H9 (cell line): ENCODE results near the gene EFNA3. TPM values are rescaled to one million over a fixed set of nuclear protein-coding genes. Genes with fewer than 3 reads are reported as not detected.

ENCODE experiments used
- DNase-seq: peaks from one replicate; pipeline ENCODE4 v3.0.0-alpha.2; 2017
- H2AFZ ChIP-seq: one replicate; pipeline ENCODE4 v1.6.1; 2013; ENCODE audit warnings: mild to moderate bottlenecking, low read length, control low read depth, moderate library complexity
- H2AK5ac ChIP-seq: 2 replicates; pipeline ENCODE4 v1.6.1; 2013; ENCODE audit warnings: low read length, control low read depth, mixed read lengths; ENCODE audit not compliant: insufficient read length
- H2BK120ac ChIP-seq: one replicate; pipeline ENCODE4 v1.6.1; 2013; ENCODE audit warnings: low read depth, mild to moderate bottlenecking, low read length, control low read depth, inconsistent platforms; ENCODE audit not compliant: poor library complexity, severe bottlenecking
- H2BK12ac ChIP-seq: 2 replicates; pipeline ENCODE4 v1.6.1; 2013; ENCODE audit warnings: low read length, control low read depth, mixed read lengths, low read depth; ENCODE audit not compliant: insufficient read length
- H2BK15ac ChIP-seq: 2 replicates; pipeline ENCODE4 v1.6.1; 2013; ENCODE audit warnings: low read depth, low read length, control low read depth
- H2BK20ac ChIP-seq: one replicate; pipeline ENCODE4 v1.6.1; 2013; ENCODE audit warnings: low read depth, mild to moderate bottlenecking, low read length, control low read depth, inconsistent platforms; ENCODE audit not compliant: poor library complexity, severe bottlenecking
- H2BK5ac ChIP-seq: 2 replicates; pipeline ENCODE4 v1.6.1; 2013; ENCODE audit warnings: low read length, control low read depth, mixed read lengths; ENCODE audit not compliant: insufficient read length
- H3K14ac ChIP-seq: 2 replicates; pipeline ENCODE4 v1.6.1; 2013; ENCODE audit warnings: low read length, control low read depth; ENCODE audit not compliant: insufficient read depth
- H3K18ac ChIP-seq: 2 replicates; pipeline ENCODE4 v1.6.1; 2013; ENCODE audit warnings: low read depth, mild to moderate bottlenecking, mixed read lengths, low read length, control low read depth; ENCODE audit not compliant: insufficient read length
- H3K23ac ChIP-seq: 2 replicates; pipeline ENCODE4 v1.6.1; 2013; ENCODE audit warnings: low read length, control low read depth, mixed read lengths, low read depth; ENCODE audit not compliant: insufficient read length
- H3K23me2 ChIP-seq: 2 replicates; pipeline ENCODE4 v1.6.1; 2013; ENCODE audit warnings: low read depth, mild to moderate bottlenecking, mixed read lengths, low read length, control low read depth; ENCODE audit not compliant: insufficient read length, poor library complexity, severe bottlenecking
- H3K27ac ChIP-seq: 2 replicates; pipeline ENCODE4 v1.5.1; 2013; ENCODE audit warnings: low read length, control low read depth, mixed read lengths, low read depth; ENCODE audit not compliant: insufficient read length
- H3K27me3 ChIP-seq: 2 replicates; pipeline ENCODE4 v1.6.1; 2013; ENCODE audit warnings: low read length, control low read depth, inconsistent platforms; ENCODE audit not compliant: insufficient read depth
- H3K4ac ChIP-seq: 2 replicates; pipeline ENCODE4 v1.6.1; 2013; ENCODE audit warnings: low read depth, mild to moderate bottlenecking, control low read depth, inconsistent platforms, low read length, moderate library complexity
- H3K4me1 ChIP-seq: 2 replicates; pipeline ENCODE4 v1.6.1; 2013; ENCODE audit warnings: low read length, control low read depth, inconsistent platforms; ENCODE audit not compliant: insufficient read depth
- H3K4me2 ChIP-seq: 2 replicates; pipeline ENCODE4 v1.6.1; 2013; ENCODE audit warnings: low read length, control low read depth, mixed read lengths; ENCODE audit not compliant: insufficient read length, insufficient read depth
- H3K56ac ChIP-seq: 2 replicates; pipeline ENCODE4 v1.6.1; 2013; ENCODE audit warnings: low read depth, mild to moderate bottlenecking, mixed read lengths, low read length, control low read depth; ENCODE audit not compliant: insufficient read length
- H3K79me1 ChIP-seq: 2 replicates; pipeline ENCODE4 v1.6.1; 2013; ENCODE audit warnings: low read depth, mild to moderate bottlenecking, moderate library complexity, low read length, control low read depth, inconsistent platforms; ENCODE audit not compliant: insufficient read depth, poor library complexity, severe bottlenecking
- H3K79me2 ChIP-seq: 2 replicates; pipeline ENCODE4 v1.6.1; 2013; ENCODE audit warnings: low read length, control low read depth, inconsistent platforms; ENCODE audit not compliant: insufficient read depth
- H3K9ac ChIP-seq: 2 replicates; pipeline ENCODE4 v1.6.1; 2013; ENCODE audit warnings: low read length, control low read depth, mixed read lengths; ENCODE audit not compliant: insufficient read length; ENCODE audit errors: extremely low read depth
- H3K9me3 ChIP-seq: one replicate; pipeline ENCODE4 v1.6.1; 2013; ENCODE audit warnings: low read depth, low read length, inconsistent platforms; ENCODE audit not compliant: control insufficient read depth
- H3T11ph ChIP-seq: one replicate; pipeline ENCODE4 v1.6.1; 2013; ENCODE audit warnings: mild to moderate bottlenecking, low read length, control low read depth, inconsistent platforms
- H4K20me1 ChIP-seq: one replicate; pipeline ENCODE4 v1.6.1; 2013; ENCODE audit not compliant: control insufficient read depth, insufficient read length, insufficient read depth
- H4K5ac ChIP-seq: 2 replicates; pipeline ENCODE4 v1.6.1; 2013; ENCODE audit warnings: low read depth, mild to moderate bottlenecking, mixed read lengths, low read length, control low read depth; ENCODE audit not compliant: insufficient read length
- H4K8ac ChIP-seq: replicated peaks from 2 replicates; pipeline ENCODE4 v1.6.1; 2013; ENCODE audit warnings: low read length, control low read depth, mixed read lengths, low read depth; ENCODE audit not compliant: insufficient read length
- H4K91ac ChIP-seq: 2 replicates; pipeline ENCODE4 v1.6.1; 2013; ENCODE audit warnings: low read depth, mild to moderate bottlenecking, moderate library complexity, mixed read lengths, low read length, control low read depth; ENCODE audit not compliant: insufficient read length
- H3K27ac Mint-ChIP-seq, 3 experiments: 2 replicates in 2 of 3; 3 replicates in 1 of 3; pipeline ENCODE4 v1.8.0; 2020 to 2021; ENCODE audit warnings: mixed read lengths in 3 of 3, mild to moderate bottlenecking in 1 of 3, moderate library complexity in 1 of 3
- H3K27me3 Mint-ChIP-seq: 2 replicates; pipeline ENCODE4 v1.8.0; 2021; ENCODE audit warnings: low read depth, mild to moderate bottlenecking, moderate library complexity, mixed read lengths
- H3K36me3 Mint-ChIP-seq, 3 experiments: 2 replicates in 2 of 3; 3 replicates in 1 of 3; pipeline ENCODE4 v1.8.0; 2020 to 2021; ENCODE audit warnings: low read depth in 3 of 3, mixed read lengths in 3 of 3; ENCODE audit not compliant: insufficient read depth in 1 of 3
- H3K4me1 Mint-ChIP-seq, 2 experiments: 2 replicates each; pipeline ENCODE4 v1.8.0; 2020; ENCODE audit warnings: mixed read lengths in 2 of 2
- H3K4me3 Mint-ChIP-seq, 2 experiments: 2 replicates in 1 of 2; 3 replicates in 1 of 2; pipeline ENCODE4 v1.8.0; 2020 to 2021; ENCODE audit warnings: mild to moderate bottlenecking in 2 of 2, mixed read lengths in 2 of 2, moderate library complexity in 1 of 2
- H3K9me3 Mint-ChIP-seq, 2 experiments: 2 replicates in 1 of 2; 3 replicates in 1 of 2; pipeline ENCODE4 v1.8.0; 2020; ENCODE audit warnings: mild to moderate bottlenecking in 2 of 2, mixed read lengths in 2 of 2, moderate library complexity in 1 of 2
- WGBS: extraction: QIAGEN DNeasy Blood & Tissue Kit; methylation state at CpG from one replicate; pipeline ENCODE4 v1.1.7; 2013; ENCODE audit warnings: missing lambda C conversion rate, low lambda C conversion rate, mixed read lengths; ENCODE audit not compliant: insufficient read length; ENCODE audit errors: extremely low coverage; 5-methylcytosine and 5-hydroxymethylcytosine counted together
- total RNA-seq: library from RNA; stranded (reverse); gene quantifications from 2 replicates; pipeline ENCODE4 v1.2.1, GENCODE V29; 2021
- TF ChIP-seq, protein P1 (sequence below): fragments of 200-600 bp; sonication (generic); conservative IDR thresholded peaks from 3 replicates; pipeline ENCODE4 v1.8.0; 2021; ENCODE audit warnings: antibody characterized with exemption, mild to moderate bottlenecking

Gene EFNA3
- total RNA-seq, 1 experiment from 2014 or later: 3.9 TPM

DNA sequence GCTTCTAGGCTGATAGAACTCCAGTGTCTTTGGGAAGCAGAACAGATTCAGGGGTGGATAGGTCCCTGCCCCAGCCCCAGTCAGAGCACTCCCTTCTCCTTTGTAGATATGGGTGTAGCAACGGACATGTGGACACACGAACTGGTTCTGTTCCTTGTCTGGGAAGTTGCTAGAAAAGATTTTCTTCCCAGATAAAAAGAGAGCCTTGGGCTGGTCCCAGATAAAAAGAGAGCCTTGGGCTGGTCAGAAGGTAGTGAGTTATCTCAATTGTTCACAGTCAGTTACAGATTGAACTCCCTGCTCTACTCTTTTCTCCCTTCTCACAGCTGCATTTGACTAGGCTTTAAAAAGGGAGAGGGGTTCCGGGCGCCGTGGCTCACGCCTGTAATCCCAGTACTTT lies 41.6 kb downstream of the EFNA3 start:
- Mint-ChIP-seq H3K4me1 (peaks cover 4 to 17% of the 10 kb centered on the region in 2 experiments), H3K27me3 (peaks cover 77% of the 10 kb centered on the region), H3K9me3 (no peaks in the 10 kb centered on the region), H3K27ac (no peak overlapping the region), H3K36me3 (no peaks in the 10 kb centered on the region), H3K4me3 (no peak overlapping the region)
- Histone ChIP-seq H4K20me1 (no peaks in the 10 kb centered on the region), H2AK5ac (no peak overlapping the region), H3K79me1 (no peaks in the 10 kb centered on the region), H3K14ac (no peak overlapping the region), H2BK5ac (no peak overlapping the region), H3K79me2 (no peaks in the 10 kb centered on the region), H2BK15ac (no peak overlapping the region), H2BK12ac (no peak overlapping the region), H3K4me2 (no peak overlapping the region), H3K23ac (no peak overlapping the region), H4K91ac (no peak overlapping the region), H3K56ac (no peak overlapping the region), H2BK120ac (no peak overlapping the region), H4K5ac (no peak overlapping the region), H3T11ph (no peak overlapping the region), H3K27me3 (peaks cover 9% of the 10 kb centered on the region; the same call in 1 of the 2 replicates), H4K8ac (no peak overlapping the region), H2AFZ (no peak overlapping the region), H3K23me2 (no peaks in the 10 kb centered on the region), H3K9me3 (no peaks in the 10 kb centered on the region), H3K18ac (no peak overlapping the region), H2BK20ac (no peak overlapping the region), H3K9ac (no peak overlapping the region), H3K4ac (no peak overlapping the region), H3K27ac (no peak overlapping the region), H3K4me1 (no peaks in the 10 kb centered on the region)
- WGBS: no CpG with 5 or more reads among the region's 6 CpGs
- DNase-seq: no peak
- TF ChIP-seq, protein P1, sequence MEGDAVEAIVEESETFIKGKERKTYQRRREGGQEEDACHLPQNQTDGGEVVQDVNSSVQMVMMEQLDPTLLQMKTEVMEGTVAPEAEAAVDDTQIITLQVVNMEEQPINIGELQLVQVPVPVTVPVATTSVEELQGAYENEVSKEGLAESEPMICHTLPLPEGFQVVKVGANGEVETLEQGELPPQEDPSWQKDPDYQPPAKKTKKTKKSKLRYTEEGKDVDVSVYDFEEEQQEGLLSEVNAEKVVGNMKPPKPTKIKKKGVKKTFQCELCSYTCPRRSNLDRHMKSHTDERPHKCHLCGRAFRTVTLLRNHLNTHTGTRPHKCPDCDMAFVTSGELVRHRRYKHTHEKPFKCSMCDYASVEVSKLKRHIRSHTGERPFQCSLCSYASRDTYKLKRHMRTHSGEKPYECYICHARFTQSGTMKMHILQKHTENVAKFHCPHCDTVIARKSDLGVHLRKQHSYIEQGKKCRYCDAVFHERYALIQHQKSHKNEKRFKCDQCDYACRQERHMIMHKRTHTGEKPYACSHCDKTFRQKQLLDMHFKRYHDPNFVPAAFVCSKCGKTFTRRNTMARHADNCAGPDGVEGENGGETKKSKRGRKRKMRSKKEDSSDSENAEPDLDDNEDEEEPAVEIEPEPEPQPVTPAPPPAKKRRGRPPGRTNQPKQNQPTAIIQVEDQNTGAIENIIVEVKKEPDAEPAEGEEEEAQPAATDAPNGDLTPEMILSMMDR: no peak
